Measurements from ENCODE around the gene SCFD2. TPM values are rescaled to one million over a fixed set of nuclear protein-coding genes. Genes with fewer than 3 reads are reported as not detected.

SCFD2 gene
- total and polyA plus RNA-seq, 2 donors (not counting 3 experiments of a cell fraction or from before 2014, with no cell fraction given): 12.3 to 22.8 TPM

- no peak for DNase-seq (ENCODE audit: low read depth, low spot score)
- dilution Hi-C loops (cut with MboI; ENCODE audit: extremely low pct_ligation_motif_present, low sequenced_read_pairs): no loop called here
- no peaks in the 10 kb centered on the region for H3K36me3 ChIP-seq (ENCODE audit: control insufficient read depth in 2 of 2, extremely low read depth in 1 of 2, insufficient read depth in 2 of 2, low read length in 2 of 2)
- no peaks in the 10 kb centered on the region for H3K4me1 ChIP-seq (ENCODE audit: control insufficient read depth, extremely low read depth, insufficient read depth, low read length)
- H3K27me3 ChIP-seq (ENCODE audit: control insufficient read depth in 2 of 2, insufficient read depth in 2 of 2, low read length in 2 of 2): no peaks in the 10 kb centered on the region
- H3K9me3 ChIP-seq (replicated peaks; ENCODE audit: control insufficient read depth, insufficient read depth, low read length): no peaks in the 10 kb centered on the region
- H3K4me3 ChIP-seq (replicated peaks in 1 of 3; ENCODE audit: insufficient read depth in 1 of 3, low read depth in 1 of 3, low read length in 3 of 3): no peak overlapping the region
- no peak overlapping the region for H2AFZ ChIP-seq (ENCODE audit: low read depth, low read length)
- no peak overlapping the region for H3K9ac ChIP-seq (replicated peaks; ENCODE audit: extremely low read depth, insufficient read depth, low read length)
- no peak overlapping the region for H3K4me2 ChIP-seq (ENCODE audit: insufficient read depth, low read length)
- ChIA-PET POLR2A (no interaction called here), CTCF (no interaction called here)
- BruUV-seq (replicated peaks): no TSS peak
- no peaks in the 10 kb centered on the region for H3K9me1 ChIP-seq (replicated peaks; ENCODE audit: control insufficient read depth, extremely low read depth, insufficient read depth, low read length)
- FAIRE-seq: no peak
- H3K27ac ChIP-seq (ENCODE audit: insufficient read depth, low read depth, low read length): no peak overlapping the region
- TF ChIP-seq MAX (IDR thresholded peaks at IDR 0.05; ENCODE audit: insufficient read depth, insufficient read length) (no peak), EZH2 (IDR thresholded peaks at IDR 0.05; ENCODE audit: borderline replicate concordance, low read depth, low read length, severe bottlenecking) (no peak), GATA2 (IDR thresholded peaks at IDR 0.05; ENCODE audit: insufficient read depth, insufficient read length, low read depth, low read length) (no peak), POLR2AphosphoS5 (IDR thresholded peaks at IDR 0.05; ENCODE audit: insufficient read depth, low read depth, low read length) (no peak), CTCF (IDR thresholded peaks at IDR 0.05; ENCODE audit: extremely low read depth in 1 of 2, insufficient read depth in 1 of 2, low read depth in 1 of 2, low read length in 2 of 2) (no peak), MYC (IDR thresholded peaks at IDR 0.05; ENCODE audit: low read depth, low read length) (no peak), FOS (IDR thresholded peaks at IDR 0.05; ENCODE audit: borderline replicate concordance, insufficient read depth, low read length) (no peak), POLR2A (IDR thresholded peaks at IDR 0.05; ENCODE audit: low read depth, low read length) (no peak), JUN (IDR thresholded peaks at IDR 0.05; ENCODE audit: borderline replicate concordance, insufficient read depth, insufficient read length, low read depth) (no peak)
- no peaks in the 10 kb centered on the region for H3K79me2 ChIP-seq (ENCODE audit: control insufficient read depth, insufficient read depth, low read length)
- no peaks in the 10 kb centered on the region for H4K20me1 ChIP-seq (replicated peaks; ENCODE audit: control insufficient read depth, extremely low read depth, insufficient read depth, low read length)
- intact Hi-C loops (cut with micrococcal nuclease): no loop called here
Measured at GRCh38 chr4:52824603-52825459, 541.0 kb downstream of the SCFD2 start.
